PC-3 (cell line): ENCODE measurements around the gene MKRN2. TPM values are rescaled to one million over a fixed set of nuclear protein-coding genes. Genes with fewer than 3 reads are reported as not detected.

ENCODE experiments used
- ATAC-seq: fragments of 200-7000 bp; cut with Tn5 transposase; 2 replicates; pipeline ENCODE4 v1.9.1; 2020; ENCODE audit warnings: mild to moderate bottlenecking, moderate library complexity
- BruUV-seq: library from RNA; stranded (reverse); fragments of 400-500 nt; replicated peaks from 2 replicates; lab custom pipeline; 2021; lab: Mats Ljungman, UMichigan
- CTCF ChIA-PET: fragments of 300-600 bp; sonication (Branson Sonifier 250); formaldehyde crosslinking; loops from one replicate; lab custom pipeline; 2022; ENCODE audit warnings: antibody characterized with exemption; lab: Charles Lee
- POLR2A ChIA-PET: fragments of 300-600 bp; sonication (Branson Sonifier 250); formaldehyde crosslinking; loops from one replicate; lab custom pipeline; 2022; ENCODE audit warnings: antibody characterized with exemption; ENCODE audit not compliant: unreplicated experiment; lab: Charles Lee
- DNase-seq: peaks from one replicate; pipeline ENCODE4 v3.0.0-alpha.2; 2015
- H2AFZ ChIP-seq: fragments of 300-600 bp; sonication (generic); 2 replicates; pipeline ENCODE4 v1.6.0; 2016; ENCODE audit warnings: antibody characterized with exemption, low read length
- H3F3A ChIP-seq: fragments of 300-600 bp; sonication (generic); one replicate; pipeline ENCODE4 v1.6.0; 2017; ENCODE audit warnings: antibody characterized with exemption, low read length, control low read depth, mild to moderate bottlenecking; ENCODE audit not compliant: unreplicated experiment
- H3K27ac ChIP-seq: fragments of 300-600 bp; sonication (generic); 2 replicates; pipeline ENCODE4 v1.5.1; 2016; ENCODE audit warnings: mild to moderate bottlenecking, low read length
- H3K27me3 ChIP-seq: fragments of 300-600 bp; sonication (generic); 2 replicates; pipeline ENCODE4 v1.6.1; 2016; ENCODE audit warnings: low read length, mixed read lengths
- H3K36me3 ChIP-seq: fragments of 300-600 bp; sonication (generic); 2 replicates; pipeline ENCODE4 v1.6.1; 2016; ENCODE audit warnings: low read depth, mixed run types, low read length, mixed read lengths
- H3K4me1 ChIP-seq: fragments of 300-600 bp; sonication (generic); 2 replicates; pipeline ENCODE4 v1.5.1; 2016; ENCODE audit warnings: low read length; ENCODE audit not compliant: insufficient read depth
- H3K4me2 ChIP-seq: fragments of 300-600 bp; sonication (generic); 2 replicates; pipeline ENCODE4 v1.6.0; 2016; ENCODE audit warnings: low read length
- H3K4me3 ChIP-seq: fragments of 300-600 bp; sonication (generic); 2 replicates; pipeline ENCODE4 v1.5.1; 2016; ENCODE audit warnings: mild to moderate bottlenecking, low read length, mixed read lengths
- H3K79me2 ChIP-seq: fragments of 300-600 bp; sonication (generic); 2 replicates; pipeline ENCODE4 v1.6.1; 2017; ENCODE audit warnings: low read length, mixed read lengths
- H3K9ac ChIP-seq: fragments of 300-600 bp; sonication (generic); 2 replicates; pipeline ENCODE4 v1.6.0; 2016; ENCODE audit warnings: mild to moderate bottlenecking, low read length
- H3K9me2 ChIP-seq: fragments of 300-600 bp; sonication (generic); replicated peaks from 2 replicates; pipeline ENCODE4 v1.6.1; 2016; ENCODE audit warnings: mixed run types, low read length, mixed read lengths
- H3K9me3 ChIP-seq: fragments of 300-600 bp; sonication (generic); 2 replicates; pipeline ENCODE4 v1.6.1; 2016; ENCODE audit warnings: low read length, mixed read lengths
- H4K20me1 ChIP-seq: fragments of 300-600 bp; sonication (generic); 2 replicates; pipeline ENCODE4 v1.6.1; 2016; ENCODE audit warnings: low read length, mixed read lengths
- CTCF ChIP-seq: fragments of 300-600 bp; sonication (generic); conservative IDR thresholded peaks from 2 replicates; pipeline ENCODE4 v1.5.1; 2017; ENCODE audit warnings: antibody characterized with exemption, low read depth, mild to moderate bottlenecking, low read length
- EZH2 ChIP-seq: fragments of 300-600 bp; sonication (generic); IDR thresholded peaks from one replicate; pipeline ENCODE4 v1.6.1; 2017; ENCODE audit warnings: antibody characterized with exemption, mild to moderate bottlenecking, low read length; ENCODE audit not compliant: unreplicated experiment
- EZH2phosphoT487 ChIP-seq: fragments of 300-600 bp; sonication (generic); IDR thresholded peaks from 2 replicates; pipeline ENCODE4 v1.6.1; 2018; ENCODE audit warnings: mild to moderate bottlenecking, antibody characterized with exemption, low read length, borderline replicate concordance
- intact Hi-C: fragments of 100-400 bp; cut with micrococcal nuclease; formaldehyde crosslinking; loops from 2 replicates; pipeline ENCODE4 v1.9.0; 2023
- total RNA-seq: library from RNA; depleted of rRNA; stranded (reverse); fragments of >200 nt; gene quantifications from 2 replicates; pipeline ENCODE4 v1.2.3, GENCODE V29; 2014

MKRN2 gene
- total RNA-seq, 1 experiment from 2014 or later: 45.8 TPM

- Histone ChIP-seq H3K4me3 (no peak overlapping the region), H2AFZ (no peak overlapping the region), H4K20me1 (no peaks in the 10 kb centered on the region), H3K4me1 (no peaks in the 10 kb centered on the region), H3K9me2 (no peaks in the 10 kb centered on the region), H3K4me2 (no peak overlapping the region), H3K9ac (no peak overlapping the region), H3K27ac (no peak overlapping the region), H3K79me2 (no peaks in the 10 kb centered on the region), H3F3A (no peaks in the 10 kb centered on the region), H3K27me3 (no peaks in the 10 kb centered on the region), H3K9me3 (no peaks in the 10 kb centered on the region), H3K36me3 (peaks cover 54% of the 10 kb centered on the region)
- CTCF ChIA-PET: no interaction called here
- POLR2A ChIA-PET: no interaction called here
- no TSS peak for BruUV-seq
- ATAC-seq (no peak), DNase-seq (no peak)
- intact Hi-C loops: no loop called here
- no peak for TF ChIP-seq CTCF
- no peak for TF ChIP-seq EZH2
- TF ChIP-seq EZH2phosphoT487: no peak
Observed at GRCh38 chr3:12527757-12528143, 29.1 kb upstream of the MKRN2 start.

- no peak overlapping the region for H3K4me2 ChIP-seq
- no peak for ATAC-seq
- peaks cover 53% of the 10 kb centered on the region for H3K36me3 ChIP-seq
- no peak for DNase-seq
- no peak overlapping the region for H2AFZ ChIP-seq
- no peak overlapping the region for H3K9ac ChIP-seq
- H3K9me3 ChIP-seq: no peaks in the 10 kb centered on the region
- no peaks in the 10 kb centered on the region for H3K79me2 ChIP-seq
- no peaks in the 10 kb centered on the region for H3K27me3 ChIP-seq
- no TSS peak for BruUV-seq
- no peak overlapping the region for H3K27ac ChIP-seq
- ChIA-PET POLR2A (no interaction called here), CTCF (no interaction called here)
- H3F3A ChIP-seq: no peaks in the 10 kb centered on the region
- H3K4me1 ChIP-seq: no peaks in the 10 kb centered on the region
- no peak for TF ChIP-seq EZH2
- no peak for TF ChIP-seq EZH2phosphoT487
- no peak for TF ChIP-seq CTCF
- intact Hi-C loops: no loop called here
- no peaks in the 10 kb centered on the region for H4K20me1 ChIP-seq
- H3K9me2 ChIP-seq: no peaks in the 10 kb centered on the region
- H3K4me3 ChIP-seq: no peak overlapping the region
Observed at GRCh38 chr3:12532182-12532581, 24.7 kb upstream of the MKRN2 start.

- Histone ChIP-seq H3K27me3 (no peaks in the 10 kb centered on the region), H3K4me3 (no peak overlapping the region), H3K27ac (no peak overlapping the region), H3K9me2 (no peaks in the 10 kb centered on the region), H3K4me2 (no peak overlapping the region), H3K79me2 (no peaks in the 10 kb centered on the region), H2AFZ (no peak overlapping the region), H3K36me3 (peaks cover 41% of the 10 kb centered on the region), H3F3A (peaks cover 2% of the 10 kb centered on the region), H4K20me1 (no peaks in the 10 kb centered on the region), H3K9ac (no peak overlapping the region), H3K9me3 (no peaks in the 10 kb centered on the region), H3K4me1 (no peaks in the 10 kb centered on the region)
- BruUV-seq: no TSS peak
- TF ChIP-seq EZH2 (no peak), CTCF (peak; percentile 38; the same call in 1 of the 2 replicates), EZH2phosphoT487 (no peak)
- DNase-seq (no peak), ATAC-seq (peak; percentile 20; the same call in 1 of the 2 replicates)
- ChIA-PET CTCF (interaction anchor here (0.5 kb wide), 1 partner anchor 348 kb away, joined by 3 read pairs; no protein-coding TSS in a partner anchor), POLR2A (no interaction called here)
- intact Hi-C loops: no loop called here
Observed at GRCh38 chr3:12536423-12536822, 20.5 kb upstream of the MKRN2 start.
